NCI-H345 (cell line): ENCODE data around the gene COL6A1.
"Not testable (repeated sequence)": the region's sequence is repeated elsewhere in the genome, so short reads cannot be mapped to it uniquely, and the experiment has no call there.

Experiments used
- DNase-seq: peaks from one replicate; lab custom pipeline; 2025; lab: John Stamatoyannopoulos, UW

Gene COL6A1

DNA sequence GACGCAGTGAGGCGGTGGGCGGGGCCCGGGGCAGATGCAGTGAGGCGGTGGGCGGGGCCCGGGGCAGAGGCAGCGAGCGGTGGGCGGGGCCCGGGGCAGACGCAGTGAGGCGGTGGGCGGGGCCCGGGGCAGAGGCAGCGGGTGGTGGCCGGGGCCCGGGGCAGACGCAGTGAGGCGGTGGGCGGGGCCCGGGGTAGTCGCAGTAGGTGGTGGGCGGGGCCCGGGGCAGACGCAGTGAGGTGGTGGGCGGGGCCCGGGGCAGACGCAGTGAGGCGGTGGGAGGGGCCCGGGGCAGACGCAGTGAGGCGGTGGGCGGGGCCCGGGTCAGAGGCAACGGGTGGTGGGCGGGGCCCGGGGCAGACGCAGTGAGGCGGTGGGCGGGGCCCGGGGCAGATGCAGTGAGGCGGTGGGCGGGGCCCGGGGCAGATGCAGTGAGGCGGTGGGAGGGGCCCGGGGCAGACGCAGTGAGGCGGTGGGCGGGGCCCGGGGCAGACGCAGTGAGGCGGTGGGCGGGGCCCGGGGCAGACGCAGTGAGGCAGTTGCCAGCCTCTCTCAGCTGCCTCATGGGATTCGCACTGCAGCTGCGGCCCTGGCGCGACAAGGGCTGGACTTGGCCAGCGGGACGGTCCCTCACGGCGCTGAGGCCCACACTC is 24.4 kb downstream of the COL6A1 start:
- DNase-seq, result not testable (repeated sequence)

DNA sequence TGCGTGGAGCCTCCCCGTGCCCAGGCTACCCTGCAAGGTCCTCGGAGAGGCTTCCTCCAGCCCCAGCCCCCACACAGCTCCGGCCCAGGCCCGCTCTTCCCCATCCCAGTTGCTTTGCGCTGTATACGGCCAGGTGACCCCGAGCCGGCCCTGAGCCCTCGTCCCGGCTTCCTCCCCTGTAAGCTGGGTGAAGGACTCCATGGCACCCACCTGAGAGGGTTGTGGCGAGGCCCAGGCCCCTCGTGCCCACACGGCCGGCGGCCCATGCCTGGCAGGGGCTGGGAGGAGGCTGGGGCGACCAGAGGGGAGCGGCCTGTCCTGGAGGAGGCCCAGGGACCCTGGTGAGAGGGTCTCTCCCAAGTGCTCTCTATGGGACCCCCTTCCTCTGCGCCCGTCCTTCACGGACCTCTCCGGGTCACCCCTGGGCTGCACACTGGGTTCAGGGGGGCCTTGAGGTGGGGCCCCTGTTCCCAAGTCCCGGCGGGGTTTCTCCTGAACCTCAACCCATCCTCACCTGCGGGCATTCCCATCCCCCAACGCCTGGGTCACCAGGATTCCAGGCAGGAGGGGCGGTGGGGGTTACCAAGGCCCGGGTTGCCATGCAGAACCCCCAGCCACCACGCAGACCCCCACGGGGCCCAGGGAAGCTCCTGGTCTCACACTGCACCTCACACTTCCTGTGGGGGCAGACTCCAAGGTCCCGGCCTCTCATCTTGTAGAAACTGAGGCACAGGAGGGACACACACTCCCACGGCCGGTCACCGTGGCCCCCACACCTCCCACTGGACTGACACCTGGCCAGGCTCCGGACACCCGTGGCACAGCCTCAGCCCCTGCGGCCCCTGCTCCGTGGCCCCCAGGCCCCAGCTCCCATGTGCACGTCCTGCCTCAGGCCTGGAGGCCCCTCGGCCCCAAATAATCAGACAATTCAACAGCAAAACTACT is 25.2 kb downstream of the COL6A1 start:
- no peak for DNase-seq

DNA sequence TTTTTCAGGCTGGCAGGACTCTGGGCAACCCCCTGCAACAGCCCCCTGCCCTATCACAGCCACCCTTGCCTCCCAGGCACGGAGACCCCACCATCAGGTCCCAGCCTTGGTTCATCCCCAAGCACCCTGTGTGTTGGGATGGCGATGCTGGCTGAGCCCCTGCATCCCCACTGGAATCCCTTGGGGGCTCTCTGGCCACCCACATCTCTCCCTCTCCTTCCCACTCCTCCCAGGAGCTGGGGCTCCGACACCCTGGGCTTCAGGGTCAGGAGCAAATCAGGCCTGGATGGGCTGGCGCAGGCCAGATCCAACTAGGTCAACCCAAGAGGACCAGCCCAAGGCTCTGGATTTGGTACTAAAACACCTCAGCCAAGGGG is 25.9 kb downstream of the COL6A1 start:
- no peak for DNase-seq

DNA sequence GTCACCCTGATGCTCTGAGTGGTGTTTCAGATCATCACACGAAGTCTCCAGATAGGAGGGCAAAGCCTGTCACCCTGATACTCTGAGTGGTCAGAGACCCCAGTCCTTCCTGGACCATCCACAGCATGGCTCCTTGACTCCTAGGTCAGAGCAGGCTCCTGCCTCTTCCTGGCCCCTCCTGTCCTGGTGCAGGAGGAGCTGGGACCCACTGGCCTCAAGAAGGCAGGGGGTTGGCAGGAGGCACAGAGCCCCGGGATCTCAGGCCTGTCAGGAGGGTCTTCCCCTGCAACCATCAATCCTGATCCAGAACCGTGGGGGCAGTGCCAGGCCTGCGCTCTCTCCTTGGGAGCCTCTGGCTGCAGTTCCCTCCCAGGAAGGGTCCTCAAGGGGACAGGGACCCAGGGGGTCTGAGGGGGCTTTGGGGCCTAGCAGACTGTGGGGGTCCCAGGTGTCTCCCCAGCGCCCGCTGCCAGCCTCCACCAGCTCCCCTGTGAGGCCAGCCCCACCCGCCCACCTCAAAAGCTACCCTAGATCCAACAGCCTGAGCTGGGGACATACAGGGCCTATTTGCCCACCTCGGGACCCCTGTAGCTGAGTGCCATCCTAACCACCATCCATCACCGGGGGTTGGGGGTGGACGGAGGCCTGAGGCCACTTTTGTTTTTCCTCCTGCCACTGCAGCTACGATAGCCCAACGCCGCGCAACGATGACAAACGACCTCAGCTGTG is 27.5 kb downstream of the COL6A1 start:
- DNase-seq, result no peak

DNA sequence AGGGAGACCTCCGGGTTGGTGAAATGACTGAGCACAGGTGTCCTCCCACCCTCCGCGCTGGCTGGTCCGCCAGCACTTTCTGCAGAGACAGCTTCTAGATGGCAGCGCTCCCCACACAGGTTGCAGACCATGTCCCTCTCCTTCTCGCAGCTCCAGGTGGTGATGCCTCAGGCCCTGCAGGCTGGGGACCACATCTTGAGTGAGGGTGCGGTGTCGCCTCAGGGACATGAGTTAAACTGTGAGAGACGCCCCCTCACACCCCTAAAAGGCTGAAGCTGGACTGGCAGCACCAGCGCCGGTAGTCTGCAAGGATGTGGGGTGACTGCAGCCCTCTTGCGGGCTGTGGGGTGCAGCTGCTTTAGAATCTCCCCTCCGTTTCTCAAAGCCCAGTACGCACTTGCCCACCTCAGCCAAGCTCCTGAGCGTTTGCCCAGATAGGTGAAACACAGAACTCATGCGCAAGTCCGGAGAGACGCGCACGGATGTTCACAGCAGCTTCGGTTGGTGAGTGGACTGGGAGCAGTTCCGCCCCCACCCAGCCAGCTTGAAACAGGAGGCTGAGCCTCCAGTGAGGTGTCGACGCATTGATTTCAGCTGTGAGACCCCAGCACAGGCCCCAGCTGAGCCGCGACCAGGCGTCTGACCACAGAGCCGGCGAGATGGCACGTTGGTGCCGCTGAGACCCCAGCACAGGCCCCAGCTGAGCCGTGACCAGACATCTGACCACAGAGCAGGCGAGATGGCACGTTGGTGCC is 28.6 kb downstream of the COL6A1 start:
- no peak for DNase-seq

DNA sequence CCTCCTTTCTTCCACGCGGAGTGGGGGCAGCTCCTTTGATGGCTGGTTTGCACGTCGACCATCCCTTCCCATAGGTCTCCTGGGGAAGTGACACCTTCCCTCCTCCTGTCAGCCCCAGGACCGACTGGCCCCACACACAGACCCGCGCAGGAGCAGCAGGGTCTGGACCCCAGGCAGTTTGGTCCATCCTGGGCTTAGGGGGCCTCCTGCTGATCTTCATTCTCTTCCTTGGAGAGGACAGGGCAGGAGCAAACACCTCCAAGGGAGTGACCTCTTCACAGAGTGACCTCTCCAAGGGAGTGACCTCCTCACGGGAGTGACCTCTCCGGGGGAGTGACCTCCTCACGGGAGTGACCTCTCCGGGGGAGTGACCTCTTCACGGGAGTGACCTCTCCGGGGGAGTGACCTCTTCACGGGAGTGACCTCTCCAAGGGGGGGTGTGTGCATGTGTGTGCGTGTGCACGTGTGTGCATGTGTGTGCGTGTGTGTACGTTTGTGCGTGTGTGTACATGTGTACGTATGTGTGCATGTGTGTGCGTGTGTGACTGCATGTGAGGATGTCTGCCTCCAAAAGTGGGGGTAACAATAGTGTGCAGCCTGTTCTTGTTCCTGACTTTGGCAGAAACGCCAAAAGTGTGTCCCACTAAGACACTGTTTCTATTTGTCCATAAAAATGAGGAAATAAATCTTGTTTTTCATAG is 29.8 kb downstream of the COL6A1 start:
- DNase-seq, result no peak

DNA sequence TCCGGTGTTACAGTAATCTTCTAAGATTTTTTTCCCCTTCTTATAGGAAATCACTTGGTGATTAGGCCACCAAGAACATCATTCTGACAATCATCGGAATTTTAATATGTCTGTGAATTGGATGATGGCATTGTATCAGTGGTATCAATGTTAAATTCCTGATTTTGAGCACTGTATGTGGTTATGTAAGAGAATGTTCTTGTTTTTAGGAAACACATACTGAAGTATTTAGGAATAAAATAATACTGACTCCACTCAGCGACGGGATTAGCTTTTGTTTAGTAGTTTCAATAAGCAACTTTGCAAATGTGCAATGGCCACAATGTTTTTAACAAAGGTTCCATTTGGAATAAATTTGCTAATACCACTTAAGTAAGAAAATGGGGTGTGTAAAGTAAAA is 30.6 kb downstream of the COL6A1 start:
- DNase-seq, result no peak

DNA sequence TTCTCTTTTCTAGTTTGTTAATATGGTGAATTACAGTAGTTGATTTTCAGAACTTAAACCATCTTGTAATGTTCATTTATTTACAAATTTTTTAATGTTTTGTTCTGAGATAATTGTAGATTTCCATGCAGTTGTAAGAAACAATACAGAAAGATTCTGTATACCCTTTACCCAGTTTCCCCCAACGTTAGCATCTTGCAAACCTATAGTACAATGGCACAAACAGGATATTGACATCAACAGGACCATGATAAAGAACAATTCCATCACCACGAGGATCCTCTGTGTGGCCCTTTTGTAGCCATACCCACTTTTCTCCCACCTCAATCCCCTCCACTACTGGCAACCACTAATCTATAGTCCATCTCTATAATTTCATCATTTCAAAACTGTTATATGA is 33.3 kb downstream of the COL6A1 start:
- DNase-seq, result no peak

DNA sequence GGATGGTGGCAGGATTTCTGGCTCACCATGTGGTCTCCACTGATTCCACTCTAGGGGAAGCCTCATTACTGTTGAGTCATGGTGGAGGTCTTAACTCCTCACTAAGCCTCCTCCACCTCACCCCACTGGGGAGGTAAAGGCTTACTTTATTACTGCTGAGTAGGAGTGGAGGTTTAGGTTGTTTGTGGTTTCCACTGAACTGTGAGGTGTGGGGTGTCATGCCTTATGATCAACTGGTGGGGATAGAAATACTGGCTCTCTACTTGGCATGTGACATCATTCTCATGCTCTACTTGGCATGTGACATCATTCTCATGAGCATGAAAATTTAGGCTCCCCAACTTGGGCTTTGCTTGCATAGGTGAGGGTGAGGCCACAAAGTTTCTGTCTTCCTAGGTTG is 35.6 kb downstream of the COL6A1 start:
- DNase-seq, result no peak

DNA sequence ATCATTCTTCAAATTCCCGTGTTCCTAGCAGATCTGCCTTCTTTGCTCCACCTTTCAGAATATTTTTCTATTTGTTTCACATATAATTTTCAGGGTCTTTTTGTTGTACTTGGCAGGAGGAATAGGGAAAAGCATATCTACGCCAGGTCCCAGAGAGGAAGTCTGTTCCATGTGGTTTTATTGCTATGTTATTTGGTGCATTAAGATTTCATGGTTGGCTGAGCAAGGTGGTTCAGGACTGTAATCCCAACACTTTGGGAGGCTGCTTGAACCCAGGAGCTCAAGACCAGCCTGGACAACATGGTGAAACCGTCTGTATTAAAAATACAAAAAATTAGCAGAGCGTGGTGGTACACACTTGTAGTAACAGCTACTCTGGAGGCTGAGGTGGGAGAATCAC is 36.1 kb downstream of the COL6A1 start:
- DNase-seq, result no peak

DNA sequence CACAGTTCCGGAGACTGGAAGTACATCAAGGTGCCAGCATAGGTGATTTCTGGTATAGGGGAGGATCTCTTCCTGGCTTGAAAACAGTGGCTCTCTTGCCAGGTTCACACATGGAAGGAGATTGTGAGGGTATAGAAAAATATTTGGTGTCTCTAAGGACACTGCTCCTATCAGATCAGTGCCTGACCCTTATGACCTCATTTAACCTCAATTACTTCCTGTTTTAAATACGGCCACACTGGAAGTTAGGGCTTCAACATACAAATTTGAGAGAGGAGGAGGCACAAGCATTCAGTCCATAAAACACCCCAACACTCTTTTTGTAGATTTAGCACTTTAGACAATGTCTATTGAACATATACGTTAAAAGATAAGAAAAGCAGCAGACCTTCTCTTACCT is 37.0 kb downstream of the COL6A1 start:
- no peak for DNase-seq

DNA sequence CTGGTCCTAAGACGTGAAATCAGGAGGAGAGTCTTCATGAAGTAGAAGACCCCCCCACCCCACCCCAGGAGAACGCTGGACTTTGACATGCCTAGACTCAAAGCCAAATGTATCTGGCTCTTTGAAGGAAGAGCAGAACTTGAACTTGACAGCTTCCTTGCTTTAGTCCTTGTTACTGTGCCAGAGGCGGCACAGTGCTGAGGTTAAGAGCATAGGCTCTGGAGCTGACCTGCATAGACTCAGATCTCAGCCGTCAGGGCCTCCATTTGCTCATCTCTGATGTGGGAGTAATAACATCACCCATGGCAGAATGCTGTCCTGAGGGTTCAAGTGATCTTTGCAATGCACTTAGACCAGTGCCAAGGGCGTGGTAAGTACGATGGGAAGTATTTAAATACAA is 39.0 kb downstream of the COL6A1 start:
- DNase-seq, result no peak

DNA sequence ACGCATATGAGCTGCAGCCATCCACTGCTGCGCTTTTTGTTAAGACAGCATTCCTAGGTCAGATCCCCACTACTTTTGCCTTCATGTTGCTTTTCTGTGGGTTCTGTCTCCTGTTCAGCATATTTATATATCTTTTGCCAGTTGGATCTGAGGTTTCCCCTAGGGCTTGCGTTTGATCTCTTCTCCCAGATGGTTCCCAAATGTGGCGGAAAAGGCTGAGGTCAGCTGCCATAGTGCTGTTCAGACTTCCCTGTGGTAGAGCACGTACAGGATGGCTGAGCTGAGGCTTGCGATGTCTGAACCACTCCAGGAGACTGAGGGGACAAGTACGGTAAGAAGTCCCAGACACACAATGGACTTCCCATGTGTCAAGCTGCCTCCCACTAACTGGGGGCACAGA is 39.8 kb downstream of the COL6A1 start:
- DNase-seq, result no peak

DNA sequence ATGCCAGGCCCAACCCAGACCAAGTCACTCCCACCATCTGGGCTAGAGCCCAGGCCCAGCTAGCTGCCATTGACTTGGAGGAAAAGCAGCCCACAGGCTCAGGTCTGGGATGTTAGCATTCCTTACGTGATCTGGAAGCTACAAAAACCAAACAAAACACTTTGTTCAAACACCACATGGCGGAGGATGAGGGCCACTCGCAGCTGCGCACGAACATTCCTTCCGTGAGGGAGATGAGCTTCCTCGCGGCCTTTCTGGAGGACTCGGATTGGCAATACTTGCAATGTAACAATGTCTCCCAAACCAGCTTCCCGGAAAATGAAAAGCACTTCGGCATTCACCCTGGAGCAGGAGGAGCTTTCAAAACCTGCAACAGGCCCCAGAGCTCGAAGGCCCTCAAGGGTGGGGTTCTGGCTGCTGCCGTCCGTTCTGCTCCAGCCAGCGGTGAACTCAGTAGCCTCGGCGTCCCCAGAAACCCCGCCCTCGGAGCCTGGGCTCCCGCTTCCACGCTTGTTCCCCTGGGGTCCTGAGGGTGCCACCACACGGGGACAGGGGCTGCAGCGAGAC is 40.5 kb downstream of the COL6A1 start:
- no peak for DNase-seq

DNA sequence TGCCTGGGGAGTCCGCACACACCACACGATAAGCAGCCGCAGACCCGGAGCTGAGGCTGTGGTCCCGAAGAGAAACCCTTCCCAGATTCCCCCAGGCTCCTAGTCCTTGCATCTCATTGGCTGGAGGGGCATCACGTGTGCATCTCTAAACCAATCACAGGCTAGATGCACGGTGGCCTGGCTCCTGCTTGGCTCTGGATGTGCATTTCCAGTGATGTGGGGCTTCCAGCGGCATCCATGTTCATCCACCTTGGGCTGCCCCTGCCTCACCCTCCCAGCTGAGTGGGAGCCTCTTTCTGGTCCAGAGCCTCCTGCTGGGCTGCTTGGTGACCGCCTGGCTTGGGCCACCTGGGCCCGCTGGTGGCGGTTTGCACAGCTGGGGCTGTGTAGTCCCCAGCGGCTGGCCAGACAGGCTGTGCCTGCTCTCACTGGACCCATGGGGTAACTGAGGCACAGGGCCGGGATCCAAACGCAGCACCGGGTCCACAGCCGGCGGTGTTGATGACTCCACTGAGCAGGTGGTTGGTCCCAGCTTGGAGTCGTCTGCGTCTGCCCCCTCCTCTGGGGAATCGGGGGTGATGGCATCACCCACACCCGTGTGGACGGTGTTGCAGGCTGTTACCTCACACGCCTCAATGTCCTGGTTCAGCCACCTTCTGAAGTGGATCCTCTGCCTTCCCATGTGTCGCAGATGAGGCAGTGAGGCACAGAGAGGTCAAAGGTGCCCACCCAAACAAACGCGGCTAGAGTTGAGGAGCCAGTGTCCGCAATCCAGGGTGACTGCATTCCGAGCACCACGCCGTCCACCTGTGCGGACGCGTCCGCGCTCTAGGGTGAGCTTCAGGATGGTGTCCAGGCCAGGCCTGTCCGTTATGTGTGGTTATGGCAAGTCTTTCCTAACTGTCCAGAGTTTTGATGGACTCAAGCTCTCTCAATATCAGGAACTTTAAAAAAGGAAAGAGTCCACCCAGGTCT is 41.3 kb downstream of the COL6A1 start:
- DNase-seq, result no peak

DNA sequence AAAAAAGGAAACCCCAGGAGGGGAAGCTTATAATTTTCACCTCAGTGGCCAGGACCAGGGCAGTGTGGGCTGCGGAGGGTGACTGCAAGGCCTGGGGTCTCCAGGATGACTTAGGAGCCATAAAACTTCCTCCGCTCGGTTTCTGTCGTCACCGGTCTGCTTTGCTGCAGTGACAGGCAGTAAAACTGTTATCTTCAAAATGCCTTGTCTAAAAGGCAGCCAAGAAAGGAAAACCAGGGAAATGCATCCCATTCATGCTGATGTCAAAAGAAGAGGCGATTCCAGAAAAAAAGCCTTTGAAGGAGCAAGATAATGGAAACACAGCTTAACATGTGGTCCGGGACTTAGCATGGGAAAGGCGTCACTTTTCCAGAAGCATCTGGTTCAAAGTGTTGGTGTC is 42.0 kb downstream of the COL6A1 start:
- no peak for DNase-seq

DNA sequence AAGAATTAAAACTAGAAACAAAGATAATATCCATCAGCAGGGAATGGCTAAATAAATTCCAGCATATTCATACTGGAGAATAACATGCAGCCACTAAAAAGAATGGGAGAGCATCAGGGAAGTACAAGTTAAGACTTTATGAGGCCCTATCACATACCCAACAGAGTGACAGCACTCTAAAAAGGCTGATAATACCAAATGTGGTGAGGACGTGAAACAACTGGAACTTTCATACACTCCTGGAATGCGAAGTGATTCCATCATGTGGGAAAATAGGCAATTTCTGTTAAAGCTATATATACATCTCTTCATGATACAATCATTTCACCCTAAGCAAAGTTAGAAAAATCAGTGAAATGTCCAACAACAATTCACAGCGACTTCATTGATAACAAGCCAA is 42.6 kb downstream of the COL6A1 start:
- DNase-seq, result no peak

DNA sequence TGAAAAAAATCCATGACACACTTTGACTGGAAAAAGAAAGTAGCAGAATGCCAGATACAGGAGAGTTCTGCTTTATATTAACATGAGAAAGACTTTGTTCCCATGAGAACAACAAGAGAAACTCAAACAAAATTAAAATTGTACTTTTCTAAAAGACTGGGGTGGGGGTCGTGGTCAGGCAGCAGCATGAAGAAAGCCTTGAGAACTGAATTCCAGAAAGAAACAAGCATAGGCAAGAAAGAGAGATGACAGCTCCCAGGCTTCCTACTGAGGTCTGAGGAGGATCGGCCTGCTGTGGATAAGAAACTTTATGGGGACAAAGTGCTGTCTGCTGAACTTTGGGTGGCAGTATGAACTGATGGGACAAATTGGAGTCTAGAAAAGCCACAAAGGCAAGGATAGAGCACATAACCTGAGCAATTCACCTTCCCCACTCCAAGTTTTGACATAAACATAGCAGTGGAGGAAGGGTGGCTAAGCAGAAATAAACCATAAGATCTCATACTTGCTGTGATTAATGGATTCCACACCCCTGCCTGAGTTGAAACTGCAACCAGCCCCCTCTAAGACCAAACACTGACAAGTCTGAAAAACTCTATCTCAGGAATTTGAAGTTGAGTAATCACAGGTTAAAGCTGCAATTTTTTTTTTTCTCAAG is 43.7 kb downstream of the COL6A1 start:
- DNase-seq, result no peak

DNA sequence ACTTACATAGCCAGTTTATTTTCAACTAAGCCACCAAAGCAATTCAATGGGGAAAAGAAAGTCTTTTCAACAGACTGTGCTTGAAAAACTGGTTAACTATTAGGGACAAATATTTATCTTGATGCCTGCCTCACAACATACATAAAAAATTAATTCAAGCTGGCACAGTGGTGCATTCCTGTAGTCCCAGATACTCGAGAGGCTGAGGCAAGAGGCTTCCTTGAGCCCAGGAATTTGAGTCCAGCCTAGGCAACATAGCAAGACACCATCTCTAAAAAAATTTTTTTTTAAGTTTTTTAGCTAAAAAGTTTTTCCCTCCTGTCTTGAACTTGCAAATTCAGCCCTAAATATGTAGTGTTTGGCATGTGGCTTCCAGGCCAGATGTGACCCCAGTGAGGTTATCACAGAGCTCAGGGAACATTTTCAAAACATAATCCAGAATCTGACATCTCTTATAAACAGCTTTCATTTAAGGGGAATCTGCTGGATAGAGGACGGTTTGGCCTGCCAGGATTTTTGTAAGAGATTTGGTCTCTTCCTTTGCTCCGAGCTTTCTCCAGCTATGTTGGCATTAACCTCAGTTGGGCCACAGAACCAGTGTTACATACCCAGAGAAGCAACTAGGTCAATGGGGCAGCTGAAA is 46.4 kb downstream of the COL6A1 start:
- DNase-seq, result no peak
